Fibroblast of skin of left quadriceps (primary cell): Measurements from ENCODE around the gene CPPED1.
"Not testable (repeated sequence)": the region's sequence is repeated elsewhere in the genome, so short reads cannot be mapped to it uniquely, and the experiment has no call there.

ENCODE experiments used
- DNase-seq, 2 experiments: peaks; one replicate each; pipeline ENCODE4 v3.0.0-alpha.2; 2013; ENCODE audit warnings: low read depth in 2 of 2

Gene CPPED1

DNA sequence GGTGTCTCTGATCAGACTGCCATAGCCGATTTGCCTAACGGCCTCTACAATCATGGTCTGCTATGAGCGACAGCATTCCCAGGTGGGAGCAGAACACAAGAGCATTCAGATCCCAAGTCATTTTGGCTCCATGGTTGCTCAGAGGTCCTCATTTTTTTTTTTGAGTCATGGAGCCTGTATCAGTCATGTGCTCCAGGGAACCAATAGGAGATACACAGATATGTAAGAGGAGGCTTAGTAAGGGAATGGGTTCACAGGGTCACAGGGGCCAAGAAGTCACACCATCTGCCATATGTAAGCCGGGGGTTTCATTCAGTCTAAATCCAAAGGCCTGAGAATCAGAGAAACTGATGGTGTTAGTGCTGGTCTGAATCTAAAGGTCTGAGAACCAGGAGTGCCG is 36.8 kb downstream of the CPPED1 start:
- no peak for DNase-seq

- DNase-seq: not testable (repeated sequence)
Observed at GRCh38 chr16:12766208-12766607, 37.5 kb downstream of the CPPED1 start.

DNA sequence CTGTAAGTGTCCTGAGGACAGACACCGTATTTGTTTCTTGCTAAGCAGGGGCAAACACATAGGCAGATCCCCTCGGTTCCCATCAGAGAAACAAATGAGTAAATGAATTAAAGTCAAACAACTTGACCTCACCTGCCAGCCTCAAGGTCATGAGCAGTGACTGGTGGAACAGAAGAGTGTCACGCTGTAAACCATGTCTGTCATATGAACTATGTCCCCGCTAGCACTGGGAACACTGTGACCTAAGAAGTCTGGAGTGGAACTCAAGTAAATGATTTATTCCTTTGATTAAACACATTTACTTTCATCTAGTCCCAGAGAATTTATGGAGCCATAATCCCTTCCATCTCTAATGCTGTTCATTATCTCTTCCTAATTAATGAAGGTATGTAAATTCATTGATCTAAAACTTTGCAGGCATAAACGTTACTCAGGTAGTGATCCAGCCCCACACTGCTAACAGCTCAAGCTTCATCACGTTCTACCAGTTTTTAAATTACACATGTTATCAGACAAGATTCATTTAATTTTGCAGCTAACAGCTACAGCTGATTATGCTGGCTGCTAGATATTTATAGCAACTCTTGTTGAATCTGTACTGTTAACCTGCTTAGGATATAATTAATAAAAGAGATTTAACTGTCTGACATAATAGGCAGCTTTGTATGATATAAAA is 38.7 kb downstream of the CPPED1 start:
- no peak for DNase-seq

- no peak for DNase-seq
Observed at GRCh38 chr16:12763517-12763916, 40.2 kb downstream of the CPPED1 start.

DNA sequence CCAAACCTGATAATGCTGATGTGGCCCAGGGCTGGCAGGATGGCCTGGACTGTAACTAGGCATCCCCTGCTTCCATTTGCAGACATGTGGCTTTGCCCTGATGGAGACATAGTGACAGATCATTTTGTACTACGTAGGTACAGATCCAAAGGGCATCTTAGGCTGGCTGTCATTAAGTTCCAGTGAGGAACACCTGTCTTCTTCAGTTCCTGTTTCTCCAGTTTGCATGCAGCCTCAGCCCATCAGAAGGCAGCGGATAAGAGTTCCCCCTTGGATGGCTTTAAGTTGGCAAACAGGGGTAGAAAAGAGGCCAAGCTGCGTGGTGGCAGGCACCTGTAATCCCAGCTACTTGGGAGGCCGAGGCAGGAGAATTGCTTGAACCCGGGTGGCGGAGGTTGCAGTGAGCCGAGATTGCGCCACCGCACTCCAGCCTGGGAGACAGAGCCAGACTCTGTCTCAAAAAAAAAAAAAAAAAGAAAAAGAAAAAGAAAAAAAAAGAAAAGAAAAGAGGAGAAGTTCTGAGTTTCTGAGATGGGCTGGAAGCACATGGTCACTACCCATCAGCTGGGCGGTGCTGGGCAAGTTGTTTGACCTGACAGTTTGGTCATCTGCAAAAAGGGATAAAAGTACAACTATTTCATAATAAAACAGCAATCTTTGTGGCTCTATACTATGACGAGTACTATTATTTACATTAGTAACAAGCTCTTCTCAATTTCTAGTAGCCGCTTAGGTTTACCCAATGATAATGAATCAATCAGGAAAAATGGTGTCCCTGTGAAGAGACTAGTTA is 42.7 kb downstream of the CPPED1 start:
- no peak for DNase-seq

DNA sequence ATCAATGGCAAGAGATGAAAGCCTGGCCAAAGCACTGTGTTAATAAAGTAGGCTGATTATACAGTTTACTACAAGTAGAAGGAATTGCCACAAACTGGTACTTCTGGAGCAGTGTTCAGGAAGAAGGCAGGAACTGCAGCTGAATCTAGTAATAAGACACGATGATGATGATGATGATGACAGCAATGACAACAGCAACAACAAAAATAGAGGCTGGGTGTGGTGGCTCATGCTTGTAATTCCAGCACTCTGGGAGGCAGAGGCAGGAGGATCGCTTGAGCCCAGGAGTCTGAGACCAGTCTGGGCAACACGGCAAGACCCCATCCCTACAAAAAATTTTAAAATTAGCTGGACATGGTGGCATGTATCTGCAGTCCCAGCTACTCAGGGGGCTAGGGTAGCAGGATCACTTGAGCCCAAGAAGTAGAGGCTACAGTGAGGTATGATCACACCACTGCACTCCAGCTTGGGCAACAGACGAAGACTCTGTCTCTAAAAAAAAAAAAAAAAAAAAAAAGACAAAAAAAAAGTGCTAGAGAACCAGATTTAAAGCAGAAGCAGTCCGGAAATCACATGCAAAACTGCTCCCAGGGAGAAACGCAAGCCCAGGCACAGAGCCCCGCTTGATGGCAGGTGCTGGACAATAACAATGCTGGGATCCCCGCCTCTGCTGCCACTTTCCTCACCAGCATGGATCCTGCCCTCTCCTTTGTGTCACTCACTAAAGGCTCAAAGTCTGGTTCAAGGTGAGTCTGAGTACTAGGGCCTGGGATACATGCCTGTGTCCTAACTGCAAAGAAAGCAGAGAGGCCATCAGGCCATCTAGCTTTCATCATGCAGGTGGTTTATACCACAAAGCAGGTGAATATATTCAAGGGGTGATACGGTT is 44.8 kb downstream of the CPPED1 start:
- no peak for DNase-seq

DNA sequence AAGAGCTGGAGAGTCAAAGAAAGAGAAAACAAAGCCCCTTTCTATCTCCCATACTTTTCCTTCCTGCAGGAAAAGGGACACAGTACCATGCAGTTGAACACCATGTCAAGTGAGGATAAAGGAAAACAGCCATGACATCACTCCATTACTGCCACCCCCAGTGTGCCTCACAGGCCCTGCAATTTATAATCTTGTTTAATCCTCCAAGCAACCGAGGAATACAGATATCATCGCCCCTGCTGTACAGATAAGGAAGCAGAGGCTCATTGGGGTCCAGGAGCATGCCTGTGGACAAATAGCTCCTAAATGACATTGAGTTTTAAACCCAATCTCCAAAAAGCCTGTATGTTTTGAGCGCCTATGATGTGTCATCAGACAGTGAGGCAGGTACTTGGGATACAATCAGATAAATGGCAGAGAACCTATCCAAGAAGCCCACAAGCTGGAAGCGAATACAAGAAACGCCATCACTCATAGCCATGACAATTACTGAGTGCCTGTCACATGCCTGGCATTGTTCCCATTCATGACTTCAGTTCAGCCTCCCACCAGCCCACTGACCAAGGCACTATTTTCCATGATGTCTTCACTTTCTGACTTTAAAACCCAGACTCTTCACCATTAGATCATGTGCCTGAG is 45.5 kb downstream of the CPPED1 start:
- no peak for DNase-seq

DNA sequence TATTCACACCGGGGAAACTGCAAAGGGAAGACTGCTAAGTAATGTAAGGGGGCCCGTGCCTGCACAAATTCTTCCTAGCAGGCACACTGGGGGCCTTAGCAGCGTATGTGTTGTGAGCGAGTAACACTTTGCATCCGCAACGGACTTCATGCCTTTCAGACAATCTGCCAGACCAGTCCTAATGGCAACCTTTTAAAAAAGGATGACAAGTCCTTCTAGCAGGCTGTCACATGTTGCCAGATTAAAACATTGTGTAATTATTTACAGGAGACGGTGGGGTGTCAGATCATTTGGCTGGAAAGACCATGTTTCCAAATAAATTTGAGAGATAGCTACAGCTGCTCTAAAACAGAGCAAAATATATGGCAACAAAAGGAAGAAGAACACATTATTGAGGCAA is 46.1 kb downstream of the CPPED1 start:
- no peak for DNase-seq

GRCh38 chr16:12754824-12755543 is 48.7 kb downstream of the CPPED1 start:
- DNase-seq: no peak

- DNase-seq: no peak
Observed at GRCh38 chr16:12753203-12754023, 50.3 kb downstream of the CPPED1 start.

DNA sequence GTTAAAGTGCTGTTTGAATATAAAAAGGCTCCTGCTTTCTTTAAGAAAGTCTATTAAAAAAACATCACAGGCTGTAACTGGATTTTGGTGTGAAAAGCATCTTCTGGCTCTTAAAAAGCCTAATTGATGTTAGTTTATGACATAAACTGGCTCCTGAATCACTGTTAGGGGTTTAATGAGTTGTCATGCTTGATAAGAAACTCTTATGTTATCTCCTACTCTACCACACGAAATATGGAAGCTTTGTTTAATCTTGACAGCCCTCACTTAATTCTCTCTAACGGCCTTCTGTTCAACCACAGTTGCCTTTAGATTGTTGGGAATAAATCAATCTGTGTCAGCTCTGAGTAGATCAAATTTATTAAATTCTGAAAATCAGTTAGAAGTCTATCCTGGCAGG is 51.5 kb downstream of the CPPED1 start:
- no peak for DNase-seq

DNA sequence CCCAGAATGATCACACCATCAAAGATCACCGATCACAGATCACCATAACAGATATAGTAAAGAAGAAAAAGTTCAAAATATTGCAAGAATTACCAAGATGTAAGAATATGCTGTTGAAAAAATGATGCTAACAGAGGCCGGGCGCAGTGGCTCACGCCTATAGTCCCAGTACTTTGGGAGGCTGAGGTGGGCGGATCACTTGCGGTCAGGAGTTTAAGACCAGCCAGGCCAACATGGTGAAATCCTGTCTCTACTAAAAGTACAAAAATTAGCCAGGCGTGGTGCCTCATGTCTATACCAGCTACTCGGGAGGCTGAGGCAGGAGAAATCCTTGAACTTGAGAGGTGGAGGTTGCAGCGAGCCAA is 53.2 kb downstream of the CPPED1 start:
- DNase-seq: no peak

- no peak for DNase-seq
Observed at GRCh38 chr16:12749076-12749475, 54.6 kb downstream of the CPPED1 start.

GRCh38 chr16:12747827-12748226 is 55.9 kb downstream of the CPPED1 start:
- DNase-seq: no peak

- DNase-seq: no peak
Observed at GRCh38 chr16:12747261-12747660, 56.4 kb downstream of the CPPED1 start.

- DNase-seq: no peak
Observed at GRCh38 chr16:12744860-12745259, 58.8 kb downstream of the CPPED1 start.

DNA sequence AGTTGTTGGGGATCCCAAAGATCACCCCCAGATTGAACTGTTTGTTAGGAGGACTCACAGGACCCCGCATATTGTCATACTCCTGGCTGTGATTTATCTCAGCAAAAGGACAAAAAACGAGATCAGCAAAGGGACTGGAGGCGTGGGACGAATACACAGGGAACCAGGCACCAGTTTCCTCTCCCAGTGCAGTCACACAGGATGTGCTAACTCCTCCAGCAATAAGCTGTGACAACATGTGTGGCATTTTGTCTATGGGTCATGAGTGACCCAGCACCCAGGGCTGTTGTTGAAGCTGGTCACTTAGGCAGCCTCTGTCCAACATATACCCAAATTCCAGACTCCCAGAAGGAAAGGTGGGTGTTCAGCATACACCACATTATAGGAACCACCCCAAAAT is 60.9 kb downstream of the CPPED1 start:
- no peak for DNase-seq

GRCh38 chr16:12740986-12741610 is 62.6 kb downstream of the CPPED1 start:
- no peak for DNase-seq

GRCh38 chr16:12739738-12740137 is 63.9 kb downstream of the CPPED1 start:
- DNase-seq: no peak

- no peak for DNase-seq
Observed at GRCh38 chr16:12737563-12737962, 66.1 kb downstream of the CPPED1 start.
